Adrenal gland (tissue), 12 donors: Measurements from ENCODE around the gene LRRN2. TPM values are rescaled to one million over a fixed set of nuclear protein-coding genes. Genes with fewer than 3 reads are reported as not detected.

ENCODE experiments used
- DNase-seq, 7 donors: peaks; one replicate each; pipeline ENCODE4 v3.0.0-alpha.2; 2019 to 2020
- H3K27ac ChIP-seq, 5 donors: fragments of 200-600 bp; sonication (generic) in 4 of 5; 1 replicate in 3 of 5; 2 replicates in 2 of 5; pipeline versions ENCODE4 v1.5.1 to v1.8.0; 2016 to 2020; ENCODE audit warnings: mild to moderate bottlenecking in 1 of 5
- H3K27me3 ChIP-seq: fragments of 200-600 bp; 2 replicates; pipeline ENCODE4 v1.8.0; 2021
- H3K36me3 ChIP-seq, 2 donors: fragments of 200-600 bp; replicated peaks in 1 of 2; 1 replicate in 1 of 2; 2 replicates in 1 of 2; pipeline versions ENCODE4 v1.5.1 to v1.8.0; 2018 to 2022
- H3K4me1 ChIP-seq, 2 donors: fragments of 200-600 bp; replicated peaks in 1 of 2; 1 replicate in 1 of 2; 2 replicates in 1 of 2; pipeline versions ENCODE4 v1.5.1 to v1.8.0; 2018 to 2021
- H3K4me3 ChIP-seq, 4 donors: fragments of 200-600 bp; sonication (generic) in 3 of 4; one replicate each; pipeline ENCODE4 v1.5.1; 2016 to 2018
- H3K9me3 ChIP-seq, 3 donors: fragments of 200-600 bp; sonication (generic) in 1 of 3; replicated peaks in 1 of 3; 1 replicate in 2 of 3; 2 replicates in 1 of 3; pipeline versions ENCODE4 v1.5.1 to v1.8.0; 2016 to 2021
- CTCF ChIP-seq, 6 experiments: fragments of 450-650 bp in 4 of 6; fragments of 200-600 bp in 2 of 6; sonication (generic) in 1 of 6; IDR thresholded peaks; 1 replicate in 5 of 6; 2 replicates in 1 of 6; pipeline versions ENCODE4 v1.5.1 to v1.8.0; 2016 to 2021; ENCODE audit warnings: antibody characterized with exemption in 6 of 6, mild to moderate bottlenecking in 2 of 6, moderate library complexity in 1 of 6
- POLR2A ChIP-seq, 2 donors: fragments of 450-650 bp; IDR thresholded peaks; one replicate each; pipeline ENCODE4 v1.6.1; 2017; ENCODE audit warnings: antibody characterized with exemption in 2 of 2, mild to moderate bottlenecking in 2 of 2, moderate library complexity in 1 of 2
- WGBS, 4 donors: extraction: QIAGEN DNeasy Blood & Tissue Kit in 2 of 4; methylation state at CpG; one replicate each; pipeline versions ENCODE4 v1.1.5 to v1.1.7; 2013 to 2017; 5-methylcytosine and 5-hydroxymethylcytosine counted together
- intact Hi-C, 2 donors: fragments of 100-400 bp; cut with DNase I; formaldehyde crosslinking; loops; one replicate each; pipeline versions ENCODE4 v1.14.1 to v1.15.0; 2022 to 2023
- polyA plus RNA-seq, 3 donors: library from polyadenylated mRNA; stranded (reverse); fragments of 200-250 nt in 2 of 3; fragments of 350-450 nt in 1 of 3; fragmentation: Illumina TruSeq in 1 of 3; extraction: RNeasy Lipid Tissue Mini Kit (QIAGEN cat#74804) in 1 of 3; gene quantifications; one replicate each; pipeline ENCODE4 v1.2.3, GENCODE V29; 2013 to 2014
- total RNA-seq, 9 donors: library from RNA; depleted of rRNA in 4 of 9; stranded (reverse); fragments of >200 nt in 4 of 9; fragments of 120-200 nt in 1 of 9; fragmentation: NEBNext Ultra II Directional in 1 of 9; extraction: Animal tissue kit (Norgen Biotek cat#: 25700) in 1 of 9; gene quantifications; one replicate each; pipeline versions ENCODE4 v1.1.0 to v1.2.4, GENCODE V29; 2013 to 2023
- donor health status: healthy with polysubstance abuse.
- donor health status: Bipolar disorder and iron deficiency.
- donor health status: DM: yes; HTN: yes; CAD: no.
- donor health status: DM: no; HTN: no; CAD: no.
- donor health status: DM: no; HTN: no; CAD: no.
- donor health status: DM: yes; HTN: yes; CAD: no.

LRRN2 gene
- total and polyA plus RNA-seq, 12 donors, result 1.1 to 8.7 (median 3.2) TPM

- no peak for DNase-seq
- peaks cover 26% of the 10 kb centered on the region for H3K27me3 ChIP-seq
- no peaks in the 10 kb centered on the region for H3K36me3 ChIP-seq
- no peak overlapping the region for H3K27ac ChIP-seq
- intact Hi-C loops, result no loop called here
- no peak for TF ChIP-seq CTCF (IDR thresholded peaks at IDR 0.05)
- TF ChIP-seq POLR2A (IDR thresholded peaks at IDR 0.05), result no peak
- H3K4me1 ChIP-seq, result no peaks in the 10 kb centered on the region
- H3K9me3 ChIP-seq, result no peaks in the 10 kb centered on the region
- 67 to 78% (median 74%) methylated on average over 11 to 12 of the region's 12 CpGs for WGBS, 4 donors
- H3K4me3 ChIP-seq, result no peak overlapping the region
Observed at GRCh38 chr1:204714861-204715511, 29.4 kb upstream of the LRRN2 start.

GRCh38 chr1:204714194-204714860 is 28.8 kb upstream of the LRRN2 start:
- no peak overlapping the region for H3K4me3 ChIP-seq
- H3K9me3 ChIP-seq, result no peaks in the 10 kb centered on the region
- TF ChIP-seq CTCF (IDR thresholded peaks at IDR 0.05) (no peak), POLR2A (IDR thresholded peaks at IDR 0.05) (no peak)
- intact Hi-C loops, result no loop called here
- H3K36me3 ChIP-seq, result no peaks in the 10 kb centered on the region
- WGBS, 4 donors, result 71 to 83% (median 80%) methylated on average over 6 of the region's 6 CpGs
- H3K4me1 ChIP-seq, result no peaks in the 10 kb centered on the region
- H3K27me3 ChIP-seq, result peaks cover 26% of the 10 kb centered on the region
- H3K27ac ChIP-seq, result no peak overlapping the region
- DNase-seq, result no peak

- Histone ChIP-seq H3K4me1 (no peaks in the 10 kb centered on the region), H3K27ac (no peak overlapping the region), H3K36me3 (no peaks in the 10 kb centered on the region), H3K4me3 (no peak overlapping the region), H3K27me3 (peaks cover 26% of the 10 kb centered on the region), H3K9me3 (no peaks in the 10 kb centered on the region)
- no peak for DNase-seq
- no peak for TF ChIP-seq CTCF (IDR thresholded peaks at IDR 0.05)
- no peak for TF ChIP-seq POLR2A (IDR thresholded peaks at IDR 0.05)
- intact Hi-C loops, result no loop called here
- WGBS, 4 donors, result 61 to 74% (median 68%) methylated on average over 5 of the region's 5 CpGs
Observed at GRCh38 chr1:204713541-204713940, 28.0 kb upstream of the LRRN2 start.

GRCh38 chr1:204712708-204713430 is 27.3 kb upstream of the LRRN2 start:
- no peak for TF ChIP-seq POLR2A (IDR thresholded peaks at IDR 0.05)
- Histone ChIP-seq H3K9me3 (no peaks in the 10 kb centered on the region), H3K36me3 (no peaks in the 10 kb centered on the region), H3K4me1 (no peaks in the 10 kb centered on the region), H3K4me3 (no peak overlapping the region), H3K27me3 (peaks cover 26% of the 10 kb centered on the region), H3K27ac (no peak overlapping the region)
- intact Hi-C loops, result no loop called here
- 74 to 78% (median 75%) methylated on average over 4 of the region's 4 CpGs for WGBS, 4 donors
- no peak for DNase-seq
